GM18519 (cell line): ENCODE data around the gene MRPL36.
"Not testable (repeated sequence)": the region's sequence is repeated elsewhere in the genome, so short reads cannot be mapped to it uniquely, and the experiment has no call there.

ENCODE experiments used
- ATAC-seq: cut with Tn5 transposase; IDR thresholded peaks from one replicate; pipeline ENCODE4 v1.9.1; 2021; ENCODE audit warnings: mild to moderate bottlenecking, moderate library complexity; ENCODE audit not compliant: unreplicated experiment, low FRiP score

The MRPL36 gene

DNA sequence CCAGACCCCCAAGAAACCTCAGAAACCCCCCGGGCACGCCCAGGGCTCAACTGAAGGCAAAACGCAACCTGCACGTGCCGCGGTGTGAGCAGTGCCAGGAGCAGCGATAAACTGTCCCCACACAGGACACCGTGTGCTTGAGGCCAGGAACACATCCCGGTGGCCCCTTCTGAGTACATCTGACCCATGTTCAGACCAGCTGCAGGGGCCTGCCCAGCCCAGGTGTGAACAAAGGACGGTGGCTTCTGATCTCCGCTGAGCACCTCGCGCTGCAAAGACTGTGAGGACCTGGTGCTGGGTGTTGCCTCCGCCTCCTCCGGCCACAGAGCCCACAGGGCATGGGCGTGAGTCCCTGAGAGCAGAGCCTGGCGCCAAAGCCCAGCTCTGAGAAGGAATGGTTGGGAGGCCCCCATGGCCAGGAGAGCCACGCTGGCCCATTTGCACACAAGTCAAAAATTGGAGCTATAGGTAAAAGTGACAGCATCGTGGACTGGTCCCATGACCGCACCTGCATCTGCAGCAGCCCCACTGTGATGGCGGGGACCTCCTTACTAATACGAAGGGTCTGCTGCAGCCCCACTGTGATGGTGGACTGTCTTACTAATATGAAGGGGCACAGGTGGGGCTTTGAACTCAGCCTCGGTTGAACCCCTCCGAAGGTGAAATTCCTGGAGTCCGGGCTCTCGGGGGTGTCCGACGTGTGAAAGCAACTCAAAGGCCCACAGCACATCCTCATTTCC is 33.0 kb upstream of the MRPL36 start:
- ATAC-seq: no peak

DNA sequence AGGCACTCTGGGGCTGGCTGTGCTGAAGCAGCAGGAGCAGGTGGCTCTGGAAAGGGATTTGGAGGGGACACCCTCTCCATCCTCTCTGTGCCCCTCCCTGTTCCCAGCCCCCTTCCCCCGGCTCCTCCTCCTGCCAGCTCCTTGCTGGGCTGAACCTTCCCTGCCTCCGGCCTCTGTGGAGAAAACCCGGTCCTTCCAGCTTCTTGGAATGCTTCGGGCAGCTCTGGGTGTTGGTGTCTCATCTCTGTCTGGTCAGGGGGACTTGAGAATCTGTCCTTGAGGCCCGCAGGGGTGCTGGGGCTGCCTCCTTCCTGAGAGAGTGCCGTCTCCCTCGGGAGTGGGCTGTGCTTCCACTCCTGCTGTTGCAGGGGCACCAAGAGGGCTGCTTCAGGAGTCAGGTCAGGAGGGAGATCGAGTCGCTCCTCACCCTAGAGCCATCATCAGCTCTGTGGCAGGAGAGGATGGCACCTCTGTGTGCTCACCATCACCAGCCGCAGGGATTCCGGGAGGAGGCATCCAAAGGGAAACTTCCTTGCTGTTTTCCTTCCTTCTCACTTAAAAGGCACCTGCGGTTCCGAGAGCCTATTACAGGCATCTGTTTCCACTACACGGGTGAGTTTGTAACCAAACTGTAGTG is 32.2 kb upstream of the MRPL36 start:
- no peak for ATAC-seq

DNA sequence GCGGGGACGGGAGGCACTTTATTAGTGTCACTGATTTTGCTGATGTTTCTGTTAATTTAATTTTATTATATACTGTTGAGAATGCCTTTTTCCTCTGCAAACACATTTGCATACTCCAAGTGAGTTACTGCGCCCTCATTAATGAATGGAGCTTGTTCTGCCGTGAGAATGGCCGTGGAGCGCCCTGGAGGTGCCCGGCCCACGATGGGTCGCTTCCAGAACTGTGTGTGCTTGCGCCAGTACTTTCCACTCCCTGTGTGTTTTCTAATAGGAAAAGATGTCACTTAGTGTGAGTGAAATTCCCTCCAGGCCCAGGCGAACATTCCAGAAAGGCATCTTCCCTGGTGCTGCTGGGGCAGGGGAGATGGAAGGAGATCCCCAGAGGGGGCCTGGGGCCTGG is 31.6 kb upstream of the MRPL36 start:
- ATAC-seq: no peak

DNA sequence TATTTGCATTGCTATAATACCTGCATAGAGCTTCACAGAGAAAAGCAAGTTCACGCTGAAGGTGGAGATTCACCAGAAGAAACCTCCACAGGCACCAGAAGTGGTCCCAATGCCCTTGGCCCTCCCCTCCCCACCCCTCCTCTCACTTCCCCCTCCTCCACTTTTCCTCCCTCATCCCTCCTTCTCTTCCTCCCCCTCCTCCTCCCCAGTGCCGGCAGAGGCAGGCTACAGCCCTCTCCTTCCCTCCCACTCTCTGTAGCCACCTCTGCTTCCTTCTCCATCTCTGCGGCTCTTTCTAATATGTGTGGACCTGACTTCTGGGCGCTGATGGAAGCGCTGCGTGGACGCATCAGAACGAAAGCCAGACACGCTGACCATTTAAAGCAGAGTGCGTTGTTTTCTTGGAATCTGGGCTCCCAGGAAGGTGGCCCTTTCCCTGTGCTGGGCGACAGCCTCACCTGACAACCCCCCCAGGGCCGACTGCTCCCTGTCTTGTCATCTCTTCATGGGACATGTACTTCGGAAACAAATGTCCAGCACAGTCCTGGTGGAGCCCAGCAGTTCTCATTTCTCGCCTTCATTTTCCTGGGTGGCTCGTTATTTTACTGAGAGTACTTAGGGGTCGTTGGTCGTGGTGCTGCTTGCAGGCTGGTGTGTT is 31.1 kb upstream of the MRPL36 start:
- no peak for ATAC-seq

DNA sequence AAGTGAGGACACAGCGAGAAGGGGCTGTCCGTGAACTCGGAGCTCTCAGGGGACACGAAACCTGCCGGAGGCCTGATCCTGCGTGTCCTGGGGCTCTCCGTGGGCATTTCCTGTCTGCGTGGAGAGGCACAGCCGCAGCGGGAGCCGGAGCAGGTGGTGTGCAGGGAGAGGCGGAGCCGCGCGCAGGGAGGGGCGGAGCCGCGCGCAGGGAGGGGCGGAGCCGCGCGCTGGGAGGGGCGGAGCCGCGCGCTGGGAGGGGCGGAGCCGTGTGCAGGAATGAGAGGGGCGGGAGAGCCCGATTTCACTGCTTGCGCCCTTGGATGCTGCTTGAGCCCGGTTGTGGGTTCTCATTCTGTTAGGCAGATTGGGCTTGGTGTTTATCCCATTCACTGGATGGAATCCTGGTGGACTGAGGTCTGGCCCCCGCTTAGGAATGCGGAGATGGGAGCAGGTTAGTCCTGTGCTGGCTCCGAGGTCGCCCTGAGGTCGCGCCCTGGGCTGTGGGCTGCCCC is 28.3 kb upstream of the MRPL36 start:
- peak; percentile 78 for ATAC-seq

DNA sequence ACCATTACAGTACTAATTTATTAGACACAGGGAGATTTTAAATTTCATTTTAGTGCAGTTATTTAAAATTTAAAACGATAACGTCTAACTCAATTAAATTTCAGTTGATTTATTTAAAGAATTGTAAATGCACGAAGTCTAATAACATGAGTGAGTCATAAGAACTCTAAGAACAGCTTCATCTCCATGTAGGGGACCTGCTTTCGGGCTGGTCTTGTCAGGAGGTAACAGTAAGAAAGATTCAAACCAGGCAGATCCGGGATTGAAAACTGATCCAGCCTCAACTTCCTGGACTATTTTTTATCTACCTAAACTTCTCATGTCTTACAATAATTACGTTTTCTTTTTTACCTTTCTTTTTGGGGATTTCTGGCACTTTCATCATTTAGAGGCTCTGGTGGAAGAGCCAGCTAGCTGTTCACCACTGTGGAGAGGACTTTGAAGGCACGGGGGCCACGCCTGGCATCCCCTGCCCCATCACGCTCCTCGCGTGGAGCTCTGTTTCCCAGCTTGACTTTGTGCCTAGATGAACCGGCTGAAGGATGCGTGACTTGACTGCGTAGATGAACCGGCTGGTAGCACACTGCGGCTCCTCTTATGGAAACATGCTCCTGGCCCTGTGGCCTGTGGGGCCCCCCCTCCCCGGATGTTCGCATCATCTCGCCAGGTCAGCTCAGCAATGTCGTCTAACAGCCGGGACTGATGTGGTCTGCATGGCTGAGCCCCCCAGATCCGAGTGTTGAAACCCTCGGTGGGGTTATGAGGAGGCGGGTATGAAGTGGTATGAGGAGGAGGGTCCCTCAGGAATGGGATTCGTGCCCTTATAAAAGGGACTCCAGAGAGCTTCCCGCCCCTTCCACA is 27.6 kb upstream of the MRPL36 start:
- no peak for ATAC-seq

DNA sequence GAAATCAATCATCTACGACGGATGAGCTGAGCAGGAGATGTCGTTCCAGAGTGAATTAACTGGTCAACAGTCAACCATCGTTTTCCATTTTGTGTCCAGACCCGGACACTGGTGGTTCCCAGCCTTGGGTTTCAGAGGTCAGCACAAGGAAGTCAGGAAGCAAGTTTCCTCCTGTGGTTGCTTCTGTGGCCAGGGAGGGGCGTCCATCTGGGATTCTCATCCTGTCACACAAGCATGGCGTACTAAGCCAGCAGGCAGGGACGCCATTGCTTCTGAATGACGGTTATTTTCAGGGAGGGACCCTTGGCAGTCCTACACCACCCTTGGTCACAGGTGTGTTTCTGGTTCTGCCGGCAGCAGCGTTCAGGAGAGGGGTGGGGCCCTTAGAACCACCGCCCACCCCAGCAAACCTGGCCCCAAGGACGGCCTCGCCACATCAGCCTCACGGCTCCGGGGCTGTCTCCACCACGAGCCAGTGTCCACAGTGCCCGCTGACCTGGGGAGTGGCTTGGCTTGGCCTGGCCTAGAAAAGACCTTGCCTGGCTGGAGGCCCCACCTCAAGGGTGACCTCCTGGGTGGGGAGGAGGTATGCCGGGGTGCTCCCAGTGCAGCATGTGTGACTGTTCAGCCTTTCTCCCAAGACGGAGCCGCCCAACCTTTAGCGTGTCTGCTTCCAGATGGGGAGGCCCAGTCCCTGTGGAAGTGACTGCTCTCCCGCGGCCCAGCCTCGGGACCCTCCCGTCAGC is 26.8 kb upstream of the MRPL36 start:
- ATAC-seq: no peak

DNA sequence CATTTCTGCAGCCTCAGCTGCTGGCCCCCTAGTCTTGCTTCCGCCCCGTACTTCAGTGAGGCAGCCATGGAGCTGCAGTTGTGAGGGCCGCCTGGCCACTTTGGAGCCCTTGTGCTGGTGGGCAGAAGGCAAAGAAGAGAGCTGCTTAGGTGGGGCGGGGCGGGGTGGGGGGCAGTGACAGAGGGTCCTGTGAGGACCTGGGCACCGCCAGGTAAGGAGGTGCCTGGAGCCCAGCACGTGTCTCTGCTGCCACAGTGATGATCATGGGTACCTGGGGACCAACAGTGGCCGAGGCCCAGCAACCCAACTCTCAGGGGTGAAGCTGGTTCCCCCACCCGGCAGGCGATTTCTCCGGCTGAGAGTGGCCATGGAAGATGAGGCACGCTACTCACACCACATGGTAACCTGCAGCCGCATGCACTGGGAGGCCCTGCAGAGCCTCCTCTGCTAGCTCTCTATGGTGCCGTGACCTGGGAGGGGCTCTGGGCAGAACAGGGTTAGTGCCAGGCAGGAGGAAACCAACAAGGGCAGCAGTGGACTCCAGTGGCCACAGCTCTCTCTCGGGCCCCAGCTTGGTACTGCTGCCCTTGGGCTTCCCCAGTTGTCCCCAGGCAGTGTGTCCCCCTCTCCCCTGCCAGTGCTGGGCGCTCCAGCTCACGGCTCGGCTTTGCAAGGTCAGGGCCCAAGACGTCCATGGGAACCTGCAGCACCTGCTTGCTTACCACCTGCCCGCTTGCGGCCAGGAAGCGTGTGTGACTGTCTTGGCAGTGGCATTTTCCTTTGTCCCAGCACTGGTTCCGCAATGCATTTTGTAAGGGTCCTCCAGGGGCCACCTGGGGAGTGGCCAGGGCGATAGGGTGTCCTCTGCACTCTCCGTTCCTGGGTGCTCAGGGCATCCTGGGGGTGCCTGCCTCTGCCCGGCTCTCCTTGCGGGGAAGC is 25.5 kb upstream of the MRPL36 start:
- ATAC-seq: no peak

DNA sequence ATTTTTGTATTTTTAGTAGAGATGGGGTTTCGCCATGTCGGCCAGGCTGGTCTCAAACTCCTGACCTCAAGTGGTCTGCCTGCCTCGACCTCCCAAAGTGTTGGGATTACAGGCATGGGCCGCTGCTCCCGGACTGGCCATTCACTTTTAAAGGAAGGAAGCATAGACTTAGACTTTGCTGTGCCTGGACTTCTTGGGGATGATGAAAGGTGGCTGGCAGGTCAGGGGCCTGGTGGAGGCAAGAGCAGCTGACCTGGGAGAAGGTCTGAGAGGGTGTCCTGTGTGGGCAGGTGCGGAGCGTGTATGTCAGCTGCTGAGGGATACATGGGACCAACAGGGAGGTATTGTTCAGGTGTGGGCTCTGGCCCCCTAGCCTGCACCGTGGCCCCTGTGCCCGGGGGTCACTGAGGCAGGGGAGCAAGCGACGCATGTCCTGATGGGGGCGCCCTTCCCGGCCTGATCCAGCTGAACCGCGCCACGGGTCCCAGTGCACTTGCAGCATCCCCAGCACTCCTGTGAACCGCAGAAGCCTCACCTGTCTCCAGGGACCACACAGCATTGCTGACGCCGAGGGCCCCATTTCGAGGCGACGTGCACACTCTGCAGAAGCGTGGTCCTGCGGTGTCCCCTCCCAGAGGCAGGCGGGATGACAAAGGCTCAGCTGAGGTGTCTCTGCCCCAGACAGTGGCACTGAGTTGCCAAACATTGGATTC is 24.6 kb upstream of the MRPL36 start:
- no peak for ATAC-seq

DNA sequence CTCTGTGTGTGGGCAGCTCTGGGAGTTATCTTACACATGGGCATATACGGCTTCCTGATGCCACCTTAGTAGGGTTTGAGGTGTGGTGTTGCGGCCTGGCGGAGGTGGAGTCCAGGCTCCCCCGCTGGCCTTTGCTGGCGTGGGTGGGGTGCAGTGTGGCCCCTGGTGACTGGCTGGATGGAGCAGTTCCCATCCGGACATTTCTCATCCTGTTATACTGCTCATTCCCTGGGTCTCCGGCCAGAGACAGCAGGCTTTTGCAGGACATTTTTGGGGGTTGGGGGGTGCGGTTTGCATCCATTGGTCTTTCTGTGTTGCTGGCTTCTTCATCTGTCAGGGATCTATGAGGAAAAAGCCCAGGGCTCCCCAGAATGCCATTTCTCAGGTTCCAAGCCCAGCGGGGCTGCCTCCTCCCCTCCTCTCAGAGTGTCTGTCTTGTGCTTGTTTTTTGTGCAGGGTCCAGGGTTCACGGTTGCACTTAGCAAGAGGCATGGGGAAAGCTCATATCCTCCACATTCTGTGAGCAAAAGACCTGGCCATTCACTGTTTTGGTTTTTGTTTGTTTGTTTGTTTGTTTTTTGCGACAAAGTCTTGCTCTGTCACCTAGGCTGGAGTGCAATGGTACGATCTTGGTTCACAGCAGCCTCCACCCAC is 23.9 kb upstream of the MRPL36 start:
- ATAC-seq: no peak

DNA sequence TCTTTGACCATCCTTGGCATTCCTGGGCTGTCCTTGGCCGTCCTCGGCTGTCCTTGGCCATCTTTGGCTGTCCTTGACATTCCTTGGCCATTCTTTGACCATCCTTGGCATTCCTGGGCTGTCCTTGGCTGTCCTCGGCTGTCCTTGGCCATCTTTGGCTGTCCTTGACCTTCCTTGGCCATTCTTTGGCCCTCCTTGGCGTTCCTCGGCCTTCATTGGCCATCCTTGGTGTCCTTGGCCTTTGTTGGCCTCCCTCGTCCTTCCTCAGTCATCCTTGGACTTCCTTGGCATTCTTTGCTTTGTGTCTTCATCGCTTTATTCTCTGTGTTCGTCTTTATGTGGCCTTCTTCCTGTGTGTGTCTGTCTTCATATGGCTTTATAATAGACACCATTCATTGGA is 22.2 kb upstream of the MRPL36 start:
- no peak for ATAC-seq

DNA sequence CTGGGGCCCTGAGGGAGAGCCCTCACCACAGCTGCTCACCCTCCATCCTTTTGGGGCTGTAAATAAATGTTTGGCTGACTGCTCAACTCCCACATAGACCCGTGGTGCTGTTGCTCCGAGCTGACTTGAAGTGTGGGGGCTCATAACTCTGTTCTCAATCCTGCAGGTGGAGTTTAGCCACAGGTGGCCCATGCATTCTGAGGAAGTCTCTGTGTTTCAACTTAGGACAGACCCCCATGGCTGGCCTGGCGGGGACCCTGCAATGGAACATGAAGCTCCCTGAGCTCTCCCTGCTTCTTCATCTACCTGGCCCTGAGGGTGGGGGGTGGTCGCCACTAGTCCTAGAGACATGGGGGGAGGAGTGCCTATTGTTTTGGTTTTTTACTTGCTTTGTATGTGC is 21.3 kb upstream of the MRPL36 start:
- ATAC-seq: no peak

DNA sequence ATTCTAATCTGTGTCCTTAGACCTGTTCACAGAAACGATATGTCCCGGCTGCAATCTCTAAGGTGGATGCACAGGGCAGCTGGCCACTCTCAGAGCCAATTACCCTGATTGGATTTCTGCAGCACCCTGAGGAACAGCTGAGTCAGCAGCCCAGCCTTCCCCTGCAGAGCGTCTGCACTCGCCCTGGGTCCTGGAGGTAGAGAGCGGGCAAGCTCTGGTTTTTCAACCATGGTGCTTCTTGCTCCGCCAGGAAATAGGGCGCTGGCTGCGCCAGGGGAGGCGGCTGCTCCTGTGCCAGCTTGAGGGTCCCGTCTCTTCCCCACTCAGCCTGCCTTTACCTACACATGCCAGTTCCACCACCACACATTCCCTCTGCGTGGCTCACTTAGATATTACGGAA is 20.7 kb upstream of the MRPL36 start:
- ATAC-seq: no peak

DNA sequence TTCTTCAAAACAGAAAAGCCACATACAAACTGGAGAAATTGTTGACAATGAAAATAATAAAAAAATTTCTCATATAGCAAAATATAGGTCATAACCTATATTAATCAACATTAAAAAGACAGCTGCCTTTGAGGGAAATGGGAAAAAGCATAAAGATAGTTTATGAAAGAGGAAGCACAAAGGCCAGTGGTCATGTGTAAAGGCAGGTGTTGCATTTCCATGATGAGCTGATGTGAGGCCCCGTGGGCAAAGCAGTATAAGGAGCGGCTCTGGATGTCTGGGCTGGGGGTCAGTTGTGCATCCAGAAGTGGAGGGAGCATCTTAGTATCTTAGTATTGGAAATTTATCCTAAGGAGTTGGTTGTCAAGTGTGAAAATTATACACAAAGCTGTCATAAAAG is 19.8 kb upstream of the MRPL36 start:
- no peak for ATAC-seq

DNA sequence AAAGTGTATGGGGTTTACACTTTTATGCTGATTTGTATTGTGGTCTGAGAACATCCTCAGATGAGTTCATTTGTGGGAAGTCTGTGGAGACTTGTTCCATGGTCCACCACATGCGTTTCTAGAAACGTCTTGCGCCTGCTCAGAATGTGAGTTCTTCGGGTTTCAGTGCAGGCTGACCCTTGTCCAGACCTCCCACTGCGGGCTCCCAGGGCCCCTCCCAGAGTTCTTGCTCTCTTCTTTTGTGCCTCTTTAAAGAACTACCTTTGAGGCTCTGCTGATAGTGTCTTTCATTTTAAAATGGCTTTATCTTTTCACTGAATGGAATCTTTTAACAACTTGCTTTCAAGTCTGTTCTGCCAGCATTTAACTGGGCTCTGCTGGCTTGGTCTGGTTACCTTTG is 19.1 kb upstream of the MRPL36 start:
- no peak for ATAC-seq

DNA sequence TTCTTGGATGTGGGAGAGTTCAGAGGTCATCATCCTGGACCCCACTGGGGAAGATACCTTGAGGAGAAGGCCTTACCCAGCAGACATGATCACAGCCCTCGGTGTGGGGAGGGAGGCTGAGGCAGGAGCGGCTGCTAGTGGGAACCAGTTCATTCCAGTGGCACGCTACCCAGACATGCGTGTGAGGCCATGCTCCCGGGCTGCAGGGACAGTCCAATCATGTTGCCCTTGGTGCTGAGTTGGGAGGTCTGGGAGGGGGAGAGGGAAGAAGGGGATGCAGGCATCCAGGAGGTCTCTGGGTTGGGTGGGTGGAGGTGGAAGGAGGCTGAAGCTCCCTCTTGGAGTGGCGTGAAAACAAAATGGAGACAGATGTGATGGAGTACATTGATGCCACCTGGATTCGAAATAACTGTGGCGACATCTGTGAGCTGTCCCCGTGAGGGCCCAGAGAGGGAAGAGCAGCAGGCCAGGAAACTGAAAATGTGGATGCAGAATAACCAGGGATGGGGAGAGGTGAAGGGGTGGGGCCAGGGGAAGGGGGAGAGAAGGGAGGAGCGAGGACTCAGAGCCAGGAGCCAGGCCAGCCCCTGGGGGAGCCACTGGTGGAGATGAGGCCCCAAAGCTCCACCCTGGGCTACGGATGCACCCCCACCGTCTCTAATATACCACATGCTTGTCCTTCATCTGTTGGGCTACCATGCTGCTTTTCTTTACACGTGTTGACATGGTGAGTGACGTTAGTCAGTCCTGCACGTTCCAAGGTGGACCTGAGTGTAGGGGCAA is 17.8 kb upstream of the MRPL36 start:
- ATAC-seq: no peak

DNA sequence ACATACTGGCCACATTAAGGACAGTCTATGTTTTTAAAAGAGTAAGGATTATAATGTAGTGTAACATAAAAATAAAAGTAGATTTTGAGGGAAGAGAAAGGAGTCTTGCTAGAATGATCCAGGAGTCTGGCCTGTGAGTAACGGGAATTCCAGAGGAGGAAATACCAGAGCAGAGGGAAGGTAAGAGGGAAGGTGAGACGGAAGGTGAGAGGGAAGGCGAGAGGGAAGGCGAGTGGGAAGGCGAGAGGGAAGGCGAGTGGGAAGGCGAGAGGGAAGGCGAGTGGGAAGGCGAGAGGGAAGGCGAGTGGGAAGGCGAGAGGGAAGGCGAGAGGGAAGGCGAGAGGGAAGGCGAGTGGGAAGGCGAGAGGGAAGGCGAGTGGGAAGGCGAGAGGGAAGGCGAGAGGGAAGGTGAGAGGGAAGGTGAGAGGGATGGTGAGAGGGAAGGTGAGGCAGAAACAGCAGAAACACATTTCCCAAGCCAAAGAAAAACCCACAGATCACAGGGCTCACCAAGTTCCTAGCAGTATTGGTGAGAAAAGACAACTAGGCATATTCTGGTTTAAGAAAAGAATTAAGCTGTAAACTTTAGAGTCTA is 17.0 kb upstream of the MRPL36 start:
- not testable (repeated sequence) for ATAC-seq
